HG03565 (cell line): ENCODE data around the gene OSBPL8.
A peak's percentile ranks its signal among the peaks of the same experiment; 100 is the strongest.

Experiments
- ATAC-seq: cut with Tn5 transposase; IDR thresholded peaks from one replicate; pipeline ENCODE4 v1.9.1; 2021; ENCODE audit warnings: mild to moderate bottlenecking, moderate library complexity; ENCODE audit not compliant: unreplicated experiment

Gene OSBPL8

GRCh38 chr12:76559400-76560085 is at the start of gene OSBPL8:
OSBPL8 (minus strand) TSS chr12:76559771; CDS start chr12:76487551, 72,220 bp downstream.
- ATAC-seq, result peak; percentile 67

- ATAC-seq, result no peak
These were observed 48.5 kb upstream of the OSBPL8 start for GRCh38 chr12:76608070-76608469.

- ATAC-seq, result no peak
These were observed 35.5 kb upstream of the OSBPL8 start for GRCh38 chr12:76595056-76595455.

- ATAC-seq, result no peak
These were observed 31.9 kb upstream of the OSBPL8 start for GRCh38 chr12:76591476-76591875.

GRCh38 chr12:76590131-76590530 is 30.6 kb upstream of the OSBPL8 start:
- ATAC-seq, result no peak

GRCh38 chr12:76588881-76589565 is 29.5 kb upstream of the OSBPL8 start:
- no peak for ATAC-seq

GRCh38 chr12:76587428-76588178 is 28.0 kb upstream of the OSBPL8 start:
- ATAC-seq, result no peak

GRCh38 chr12:76586764-76587395 is 27.3 kb upstream of the OSBPL8 start:
- no peak for ATAC-seq

- ATAC-seq, result no peak
These were observed 23.7 kb upstream of the OSBPL8 start for GRCh38 chr12:76583301-76583700.

- no peak for ATAC-seq
These were observed 14.3 kb upstream of the OSBPL8 start for GRCh38 chr12:76573840-76574373.

GRCh38 chr12:76571256-76571655 is 11.7 kb upstream of the OSBPL8 start:
- ATAC-seq, result no peak

GRCh38 chr12:76569685-76570604 is 10.4 kb upstream of the OSBPL8 start:
- ATAC-seq, result no peak

GRCh38 chr12:76568888-76569551 is 9.4 kb upstream of the OSBPL8 start:
- ATAC-seq, result no peak

- ATAC-seq, result no peak
These were observed 8.6 kb upstream of the OSBPL8 start for GRCh38 chr12:76568130-76568529.

GRCh38 chr12:76563061-76563460 is 3.5 kb upstream of the OSBPL8 start:
- no peak for ATAC-seq

- no peak for ATAC-seq
These were observed 2.6 kb upstream of the OSBPL8 start for GRCh38 chr12:76562130-76562529.

GRCh38 chr12:76560086-76560491 is 518 bp upstream of the OSBPL8 start:
- peak; percentile 20 for ATAC-seq

GRCh38 chr12:76558684-76559399 is 729 bp downstream of the OSBPL8 start:
- ATAC-seq, result peak; percentile 37

- ATAC-seq, result no peak
These were observed 3.2 kb downstream of the OSBPL8 start for GRCh38 chr12:76556368-76556767.
